GM18505 (cell line): ENCODE results near the gene ANGPT4.
"Not testable (repeated sequence)": the region's sequence is repeated elsewhere in the genome, so short reads cannot be mapped to it uniquely, and the experiment has no call there.

ENCODE experiments used
- ATAC-seq: cut with Tn5 transposase; IDR thresholded peaks from one replicate; pipeline ENCODE4 v1.9.1; 2021; ENCODE audit not compliant: unreplicated experiment
- POLR2A ChIP-seq: IDR thresholded peaks from 4 replicates; pipeline ENCODE4 v1.6.1; 2011; ENCODE audit warnings: borderline replicate concordance; ENCODE audit not compliant: insufficient read depth, insufficient read length; ENCODE audit errors: extremely low read depth

The ANGPT4 gene

DNA sequence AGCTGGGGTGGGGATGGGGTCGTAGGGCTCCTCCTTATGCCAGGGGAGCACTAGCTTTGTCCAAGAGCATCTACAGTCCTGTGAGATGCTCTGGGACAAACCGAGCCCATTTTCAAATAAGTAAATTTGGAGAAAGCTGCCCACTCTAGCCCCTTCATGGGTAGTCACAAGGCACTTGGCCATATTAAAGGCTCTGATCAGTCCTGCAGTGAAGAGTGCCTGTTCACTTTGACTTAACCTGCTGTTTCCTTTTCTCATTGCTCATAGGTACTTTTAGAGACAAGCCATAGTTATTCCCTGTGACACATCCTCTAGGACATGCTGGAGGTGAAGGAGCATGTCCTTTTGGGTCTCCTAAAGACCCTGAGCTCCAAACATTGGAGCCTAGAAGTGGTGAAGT is 44.2 kb downstream of the ANGPT4 start:
- no peak for ATAC-seq
- TF ChIP-seq POLR2A = no peak

GRCh38 chr20:871436-871835 is 44.7 kb downstream of the ANGPT4 start:
- no peak for ATAC-seq
- no peak for TF ChIP-seq POLR2A

DNA sequence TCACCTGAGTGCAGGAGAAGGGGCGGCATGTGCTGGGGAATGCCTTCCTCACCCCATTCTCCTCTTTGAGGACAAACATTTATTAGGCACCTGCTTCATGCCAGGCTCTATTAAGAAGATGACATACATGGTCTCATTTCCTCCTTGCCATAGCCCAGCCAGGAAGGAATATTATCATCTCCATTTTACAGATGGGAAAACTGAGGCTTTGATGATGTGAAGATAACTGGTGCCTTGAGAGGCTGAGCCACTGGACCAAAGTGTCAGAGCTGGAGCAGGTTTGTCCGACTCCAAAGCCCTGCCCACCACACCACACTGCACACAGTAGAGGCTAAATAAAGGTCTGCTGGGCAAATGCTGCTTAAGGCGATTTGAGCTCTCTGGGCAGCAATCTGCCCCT is 45.4 kb downstream of the ANGPT4 start:
- no peak for ATAC-seq
- no peak for TF ChIP-seq POLR2A

DNA sequence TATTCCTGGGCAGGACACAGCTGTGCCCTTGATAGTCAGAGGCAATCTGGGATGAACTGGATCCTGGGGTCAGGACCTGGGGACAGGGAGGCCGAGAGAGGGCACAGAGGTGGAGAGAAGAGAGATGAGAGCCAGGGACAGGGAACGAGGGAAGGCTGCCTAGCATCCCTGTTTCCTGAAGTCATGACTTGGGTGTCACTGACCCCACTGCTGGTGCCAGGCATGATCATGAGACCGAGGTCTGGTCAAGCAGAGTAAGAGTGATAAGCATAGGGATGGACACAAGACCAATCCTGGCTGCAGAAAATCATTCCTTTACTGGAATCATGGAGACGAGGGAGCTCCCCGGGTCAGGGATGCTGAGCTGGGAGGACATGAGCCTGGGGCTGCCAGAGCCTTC is 46.5 kb downstream of the ANGPT4 start:
- no peak for TF ChIP-seq POLR2A
- no peak for ATAC-seq

DNA sequence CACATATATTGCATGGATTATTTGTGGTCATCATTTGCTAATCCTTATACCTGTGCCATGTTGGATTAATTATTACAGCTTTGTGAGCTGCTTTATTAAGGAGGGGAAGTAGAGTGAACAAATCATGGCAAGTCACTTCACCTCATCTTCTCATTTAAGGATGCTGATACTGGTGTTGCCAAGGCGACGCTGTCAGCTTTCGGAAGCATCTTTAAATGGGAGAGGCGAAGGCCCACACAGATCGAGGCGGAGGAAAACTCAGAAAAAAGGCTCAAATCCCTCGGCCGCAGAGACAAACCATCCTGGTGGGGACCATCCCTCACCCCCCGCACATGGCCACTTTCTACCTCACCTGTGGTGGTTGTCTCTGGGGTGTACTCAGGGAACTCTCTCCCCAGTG is 47.9 kb downstream of the ANGPT4 start:
- TF ChIP-seq POLR2A = no peak
- no peak for ATAC-seq

- TF ChIP-seq POLR2A = no peak
Observed at GRCh38 chr20:865440-865839, 50.7 kb downstream of the ANGPT4 start.

GRCh38 chr20:860891-861290 is 55.2 kb downstream of the ANGPT4 start:
- no peak for TF ChIP-seq POLR2A
- no peak for ATAC-seq

More at GRCh38 chr20:865440-865839, 50.7 kb downstream of the ANGPT4 start:
- ATAC-seq = no peak

GRCh38 chr20:859751-860231 is 56.3 kb downstream of the ANGPT4 start:
- TF ChIP-seq POLR2A = no peak

DNA sequence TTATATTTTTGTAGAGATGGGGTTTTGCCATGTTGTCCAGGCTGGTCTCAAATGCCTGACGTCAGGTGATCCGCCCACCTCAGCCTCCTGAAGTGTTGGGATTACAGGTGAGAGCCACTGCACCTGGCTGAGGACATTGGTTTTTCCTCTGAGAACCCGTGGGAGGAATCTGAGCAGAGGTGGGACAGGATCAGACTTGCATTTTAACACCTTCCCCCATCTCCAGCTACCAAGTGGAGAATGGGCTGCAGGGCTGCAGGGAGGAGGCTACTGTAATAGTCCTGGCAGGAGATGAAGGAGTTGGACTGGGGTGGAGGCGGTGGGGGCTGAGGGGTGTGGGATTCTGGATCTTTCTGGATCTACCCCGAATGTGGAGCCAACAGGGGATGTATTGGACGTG is 58.1 kb downstream of the ANGPT4 start:
- no peak for TF ChIP-seq POLR2A
- ATAC-seq = no peak

More at GRCh38 chr20:859751-860231, 56.3 kb downstream of the ANGPT4 start:
- no peak for ATAC-seq

DNA sequence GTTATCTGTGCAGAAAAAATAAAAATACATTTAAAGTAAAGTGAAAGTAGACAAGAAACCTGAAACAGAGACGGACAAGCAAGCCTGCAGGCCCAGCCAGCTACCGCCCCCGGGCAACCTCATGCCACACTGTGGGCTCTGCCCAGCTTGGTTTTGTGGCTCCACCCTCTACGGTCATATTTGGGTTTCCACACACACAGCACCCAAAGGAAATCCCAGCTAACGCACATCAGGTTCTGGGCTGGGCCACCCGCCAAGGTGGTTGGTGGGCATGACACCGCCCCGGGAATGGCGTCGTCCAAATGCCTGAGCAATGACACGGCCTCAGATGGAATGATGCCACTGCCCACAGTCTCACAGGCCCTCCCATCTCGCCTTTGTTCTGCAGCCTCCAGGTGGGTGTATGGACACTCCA is 59.8 kb downstream of the ANGPT4 start:
- ATAC-seq = no peak
- TF ChIP-seq POLR2A = no peak

DNA sequence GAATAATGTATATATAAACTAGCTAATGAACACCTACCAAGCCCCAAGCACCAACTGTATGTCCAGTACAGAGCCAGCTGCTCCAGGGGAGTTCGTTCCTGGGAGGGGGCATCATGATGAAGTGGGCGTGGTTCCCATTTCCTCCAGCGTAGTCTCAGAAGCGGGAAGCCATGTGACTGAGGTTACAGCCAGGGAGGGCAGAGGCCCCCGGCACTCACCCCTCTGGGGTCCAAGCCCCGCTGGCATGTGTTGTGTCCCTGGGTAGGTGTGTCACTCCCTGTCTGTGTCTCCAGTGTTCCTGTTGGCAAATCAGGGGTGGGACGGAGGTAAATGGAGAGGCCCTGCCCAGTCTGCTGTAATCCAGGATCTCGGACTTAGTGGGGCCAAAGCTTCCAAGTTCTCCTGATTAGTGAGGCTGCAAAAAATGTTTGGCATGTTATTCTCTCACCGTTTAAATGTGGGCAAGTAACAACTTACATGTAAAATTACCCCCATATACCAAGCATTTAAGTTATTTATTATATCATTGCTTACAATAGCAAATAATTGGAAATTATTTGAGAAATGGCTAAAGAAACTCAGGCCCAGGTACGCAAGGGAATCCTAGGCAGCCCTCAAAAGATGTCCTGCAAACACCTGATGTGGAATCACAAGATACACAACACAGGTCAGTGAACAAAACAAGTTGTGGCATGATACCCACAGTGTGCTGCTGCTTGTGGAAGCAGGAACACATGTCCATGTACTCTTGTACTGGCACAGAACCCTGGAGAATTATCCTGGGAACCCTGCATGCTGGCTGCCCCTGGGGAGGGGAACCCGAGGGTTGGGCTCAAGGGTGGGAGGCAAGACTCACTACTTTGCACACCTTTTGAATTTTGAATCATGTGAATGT is 60.4 kb downstream of the ANGPT4 start:
- no peak for TF ChIP-seq POLR2A
- no peak for ATAC-seq

GRCh38 chr20:854601-855000 is 61.5 kb downstream of the ANGPT4 start:
- TF ChIP-seq POLR2A = no peak
- ATAC-seq = no peak

- ATAC-seq = no peak
- TF ChIP-seq POLR2A = no peak
Observed at GRCh38 chr20:853406-853996, 62.6 kb downstream of the ANGPT4 start.

DNA sequence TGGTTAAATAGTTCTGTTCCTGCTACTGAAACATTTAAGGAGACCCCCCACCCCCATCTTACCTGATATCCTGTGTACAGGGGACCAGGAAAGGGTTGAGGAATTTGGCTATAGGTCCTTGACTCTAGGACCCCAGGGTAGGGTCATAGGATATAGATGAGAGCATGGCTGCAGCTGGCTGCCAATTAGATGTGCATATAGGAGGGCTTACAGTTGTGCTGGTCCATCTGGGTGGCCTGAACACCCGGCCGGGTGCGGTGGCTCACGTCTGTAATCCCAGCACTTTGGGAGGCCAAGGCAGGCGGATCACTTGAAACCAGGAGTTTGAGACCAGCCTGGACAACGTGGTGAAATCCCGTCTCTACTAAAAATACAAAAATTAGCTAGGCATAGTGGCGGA is 67.4 kb downstream of the ANGPT4 start:
- not testable (repeated sequence) for ATAC-seq
